SK-N-MC (cell line): ENCODE results near the gene GRIPAP1.

ENCODE experiments used
- DNase-seq: peaks from one replicate; pipeline ENCODE4 v3.0.0-alpha.2; 2011; ENCODE audit warnings: low read depth, low spot score
- H3K27ac ChIP-seq: fragments of 200-600 bp; sonication (generic); 2 replicates; pipeline ENCODE4 v1.5.1; 2016; ENCODE audit warnings: mixed run types
- H3K36me3 ChIP-seq: fragments of 200-600 bp; sonication (generic); 2 replicates; pipeline ENCODE4 v1.6.1; 2017; ENCODE audit warnings: antibody characterized with exemption, low read length, mixed read lengths; ENCODE audit not compliant: insufficient read depth
- H3K4me3 ChIP-seq: fragments of 200-600 bp; sonication (generic); 2 replicates; pipeline ENCODE4 v1.5.1; 2016
- H3K9ac ChIP-seq: fragments of 200-600 bp; sonication (generic); 2 replicates; pipeline ENCODE4 v1.8.0; 2017; ENCODE audit warnings: mixed run types, mixed read lengths; ENCODE audit not compliant: insufficient read length
- H3K9me3 ChIP-seq: fragments of 200-600 bp; sonication (generic); 2 replicates; pipeline ENCODE4 v1.6.1; 2017; ENCODE audit warnings: low read depth, mild to moderate bottlenecking, antibody characterized with exemption, low read length, moderate library complexity, mixed read lengths
- EZH2 ChIP-seq: fragments of 200-600 bp; sonication (generic); IDR thresholded peaks from one replicate; pipeline ENCODE4 v1.6.1; 2017; ENCODE audit warnings: antibody characterized with exemption
- FOXP2 ChIP-seq: optimal IDR thresholded peaks from 2 replicates; pipeline ENCODE3; 2011; ENCODE audit warnings: mild to moderate bottlenecking, moderate library complexity; ENCODE audit not compliant: insufficient read depth; ENCODE audit errors: extremely low read length, control extremely low read depth
- POLR2AphosphoS5 ChIP-seq: IDR thresholded peaks from 2 replicates; pipeline ENCODE4 v1.6.1; 2012; ENCODE audit warnings: mild to moderate bottlenecking, low read depth, low read length, borderline replicate concordance

GRIPAP1 gene

DNA sequence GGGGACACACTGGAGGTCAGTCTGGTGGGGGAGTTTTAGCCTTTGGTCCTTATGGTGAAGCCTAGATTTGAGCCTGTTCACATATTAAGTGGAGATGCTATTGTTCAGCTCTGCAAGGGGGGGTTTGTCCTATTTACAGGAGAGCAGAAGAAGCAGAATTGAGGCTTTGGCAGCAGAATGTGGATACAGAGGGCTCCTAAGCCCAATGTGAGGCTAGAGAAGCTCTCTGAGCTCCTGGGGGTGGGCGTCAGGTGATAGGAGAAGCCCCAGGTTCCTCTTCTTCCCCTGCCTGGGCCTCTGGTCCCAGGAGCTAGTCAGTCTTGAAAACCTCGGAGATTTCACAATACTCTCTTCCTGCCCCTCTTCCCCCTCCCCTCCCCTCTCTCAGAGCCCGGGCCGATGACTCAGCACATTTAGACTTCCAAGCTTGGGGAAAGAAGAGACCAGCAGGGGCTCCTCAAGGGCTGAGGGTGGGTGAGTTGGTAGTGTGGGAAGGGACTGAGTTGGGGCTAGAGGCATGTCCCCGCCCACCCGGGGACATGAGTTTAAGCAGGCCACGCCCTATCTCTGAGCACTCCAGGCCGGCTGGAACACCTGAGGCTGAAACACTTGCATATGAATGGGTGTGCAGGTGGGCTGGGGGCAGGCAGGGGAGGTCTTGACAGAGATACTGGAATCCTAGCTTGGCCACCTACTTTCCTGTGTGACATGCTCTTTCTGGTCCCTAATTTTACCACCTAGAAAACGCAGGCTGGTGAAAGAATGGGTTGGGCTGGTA is 37.7 kb upstream of the GRIPAP1 start:
- peak overlapping the region; percentile 45 for H3K9ac ChIP-seq
- TF ChIP-seq POLR2AphosphoS5 (peak; percentile 52; the same call in 1 of the 2 replicates), FOXP2 (no peak)
- peaks cover 28% of the 10 kb centered on the region for H3K36me3 ChIP-seq
- peak overlapping the region; percentile 81 for H3K4me3 ChIP-seq
- H3K27ac ChIP-seq, result peak overlapping the region; percentile 89
- DNase-seq, result peak; percentile 84
- no peaks in the 10 kb centered on the region for H3K9me3 ChIP-seq

DNA sequence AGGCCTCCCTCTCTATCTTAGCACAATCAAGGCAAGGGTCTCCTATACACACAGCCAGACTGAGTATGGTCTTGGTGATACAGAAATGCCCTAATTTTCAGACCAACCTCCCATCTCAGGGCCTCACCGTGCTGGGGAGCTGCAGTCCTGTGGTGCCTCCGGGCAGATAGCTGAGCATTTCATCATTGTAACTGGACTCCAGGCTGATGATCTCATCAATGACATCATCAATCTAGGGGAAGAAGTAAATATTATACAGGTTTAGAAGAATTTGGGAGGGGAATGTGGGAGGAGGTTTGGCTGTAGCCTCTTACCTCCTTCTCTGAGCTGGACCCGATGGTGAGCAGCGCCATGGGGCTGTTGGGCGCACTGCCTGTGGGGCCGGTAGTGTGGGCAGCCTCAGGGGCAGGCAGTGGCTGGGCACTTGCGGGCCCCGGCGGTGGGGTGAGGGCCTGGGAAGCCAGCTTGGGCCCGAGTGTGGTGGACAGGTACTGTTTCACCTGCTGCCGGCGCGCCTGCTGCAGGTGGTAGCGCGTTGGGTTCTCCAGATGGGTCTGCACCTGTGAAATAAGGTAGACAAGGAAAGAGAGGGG is 35.9 kb upstream of the GRIPAP1 start:
- Histone ChIP-seq H3K9me3 (no peaks in the 10 kb centered on the region), H3K9ac (no peak overlapping the region), H3K27ac (no peak overlapping the region), H3K36me3 (peaks cover 45% of the 10 kb centered on the region), H3K4me3 (no peak overlapping the region)
- DNase-seq, result no peak
- no peak for TF ChIP-seq FOXP2
- no peak for TF ChIP-seq EZH2
- TF ChIP-seq POLR2AphosphoS5, result no peak

DNA sequence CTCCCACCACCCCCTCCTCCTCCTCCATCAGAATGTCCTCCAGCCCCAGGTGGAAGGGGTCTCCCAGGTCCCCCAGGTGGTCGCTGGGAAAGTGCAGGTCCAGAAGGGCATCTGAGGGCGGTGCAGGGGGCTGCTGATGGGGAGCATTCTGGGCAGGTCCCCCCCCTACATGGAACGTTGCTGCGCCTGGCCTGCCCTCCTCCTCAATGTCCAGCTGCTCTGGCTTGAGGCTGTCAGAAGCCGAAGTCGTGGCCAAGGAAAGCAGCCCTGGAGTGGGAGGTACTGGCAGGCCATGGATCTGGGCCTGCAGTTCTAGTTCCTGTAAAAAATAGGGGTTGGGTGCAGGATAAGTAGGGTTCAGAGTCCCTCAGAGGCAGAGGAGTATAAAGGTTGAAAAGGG is 28.2 kb upstream of the GRIPAP1 start:
- Histone ChIP-seq H3K36me3 (peaks cover 20% of the 10 kb centered on the region; the same call in 1 of the 2 replicates), H3K9me3 (no peaks in the 10 kb centered on the region), H3K4me3 (no peak overlapping the region), H3K9ac (no peak overlapping the region), H3K27ac (no peak overlapping the region)
- DNase-seq, result no peak
- TF ChIP-seq FOXP2, result no peak
- no peak for TF ChIP-seq EZH2
- TF ChIP-seq POLR2AphosphoS5, result no peak

DNA sequence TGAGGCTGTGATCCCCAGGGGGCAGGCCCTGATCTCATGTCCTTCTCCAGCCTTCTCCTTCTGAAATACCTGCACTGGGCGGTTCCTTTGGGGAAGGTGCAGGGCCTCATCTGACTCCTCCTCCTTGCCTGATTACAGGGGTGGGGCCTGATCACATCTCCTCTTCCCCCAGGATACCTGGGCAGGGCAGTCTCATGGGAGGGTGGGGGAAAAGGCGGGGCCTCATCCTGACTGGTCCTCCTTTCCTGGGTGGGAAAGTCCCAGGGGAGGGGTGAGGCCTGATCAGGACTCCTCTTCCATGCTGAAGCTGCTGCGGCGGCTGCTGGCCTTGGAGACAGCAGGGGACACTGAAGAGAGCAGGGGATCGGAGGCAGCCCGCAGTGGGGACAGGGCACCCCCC is 27.8 kb upstream of the GRIPAP1 start:
- H3K9me3 ChIP-seq, result no peaks in the 10 kb centered on the region

DNA sequence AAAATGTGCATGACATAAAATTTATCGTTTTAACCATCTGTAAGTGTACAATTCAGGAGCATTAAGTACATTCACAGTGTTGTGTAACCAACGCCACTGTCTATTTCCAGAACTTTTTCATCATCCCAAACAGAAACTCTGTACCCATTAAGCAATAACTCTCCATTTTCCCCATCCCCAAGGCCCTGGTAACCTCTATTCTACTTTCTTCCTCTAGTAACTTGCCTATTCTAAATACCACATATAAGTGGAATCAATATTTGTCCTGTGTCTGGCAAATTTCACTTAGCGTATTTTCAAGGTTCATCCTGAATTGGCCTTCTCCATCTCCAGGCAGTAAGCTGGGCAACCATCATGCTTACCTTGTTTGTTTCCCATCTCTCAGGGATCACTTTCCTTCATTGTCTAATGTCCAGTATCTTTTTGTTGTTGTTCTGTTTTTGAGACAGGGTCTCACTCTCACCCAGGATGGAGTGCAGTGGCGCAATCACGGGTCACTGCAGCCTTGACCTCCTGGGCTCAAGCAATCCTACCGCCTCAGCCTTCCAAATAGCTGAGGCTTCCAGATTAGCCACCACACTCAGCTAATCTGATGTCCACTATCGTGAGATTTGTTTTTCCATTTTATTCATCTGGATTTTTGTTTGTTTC is 17.7 kb upstream of the GRIPAP1 start:
- Histone ChIP-seq H3K27ac (no peak overlapping the region), H3K36me3 (no peaks in the 10 kb centered on the region), H3K4me3 (no peak overlapping the region), H3K9ac (no peak overlapping the region), H3K9me3 (no peaks in the 10 kb centered on the region)
- TF ChIP-seq EZH2 (no peak), FOXP2 (no peak), POLR2AphosphoS5 (no peak)
- DNase-seq, result no peak

More for the DNA sequence above, 27.8 kb upstream of the GRIPAP1 start:
- Histone ChIP-seq H3K36me3 (peaks cover 20% of the 10 kb centered on the region; the same call in 1 of the 2 replicates), H3K9ac (no peak overlapping the region), H3K27ac (no peak overlapping the region), H3K4me3 (no peak overlapping the region)
- TF ChIP-seq FOXP2 (no peak), EZH2 (no peak), POLR2AphosphoS5 (no peak)
- no peak for DNase-seq

DNA sequence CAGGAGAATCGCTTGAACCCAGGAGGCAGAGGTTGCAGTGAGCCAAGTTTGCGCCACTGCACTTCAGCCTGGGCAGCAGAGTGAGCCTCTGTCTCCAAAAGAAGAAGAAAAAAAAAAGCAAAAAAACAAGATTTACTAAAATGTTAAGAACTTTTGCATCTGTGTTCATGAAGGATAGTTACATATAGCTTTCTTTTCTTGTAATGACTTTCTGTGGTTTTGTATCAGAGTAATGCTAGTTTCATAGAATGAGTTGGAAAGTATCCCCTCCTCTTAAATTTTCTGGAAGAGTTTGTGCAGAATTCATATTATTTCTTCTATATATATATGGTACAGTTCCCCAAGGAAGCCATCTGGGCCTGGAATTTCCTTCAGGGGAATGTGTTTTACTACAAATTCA is 17.0 kb upstream of the GRIPAP1 start:
- no peaks in the 10 kb centered on the region for H3K9me3 ChIP-seq
- no peak for DNase-seq
- H3K4me3 ChIP-seq, result no peak overlapping the region
- no peak overlapping the region for H3K27ac ChIP-seq
- H3K9ac ChIP-seq, result no peak overlapping the region
- no peaks in the 10 kb centered on the region for H3K36me3 ChIP-seq
- TF ChIP-seq POLR2AphosphoS5 (no peak), EZH2 (no peak), FOXP2 (no peak)

DNA sequence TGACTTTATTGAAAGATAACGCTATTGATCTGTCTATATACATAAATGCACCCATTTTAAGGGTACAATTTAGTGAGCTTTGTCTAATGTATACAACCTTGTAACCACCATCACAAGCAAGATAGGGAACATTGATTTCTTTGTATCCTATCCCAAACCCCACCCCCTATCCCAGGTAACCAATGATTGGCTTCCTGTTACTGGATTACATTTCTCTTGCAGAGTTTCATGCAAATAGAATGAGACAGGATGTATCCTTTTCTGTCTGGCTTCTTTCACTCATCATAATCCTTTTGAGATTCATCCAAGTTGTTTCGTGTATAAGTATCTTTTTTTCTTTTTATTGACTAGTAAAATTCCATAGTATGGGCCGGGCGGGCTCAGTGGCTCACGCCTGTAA is 1.6 kb upstream of the GRIPAP1 start:
- TF ChIP-seq POLR2AphosphoS5, result no peak
- no peak for TF ChIP-seq EZH2
- no peak for TF ChIP-seq FOXP2
- Histone ChIP-seq H3K9me3 (no peaks in the 10 kb centered on the region), H3K9ac (no peak overlapping the region), H3K36me3 (no peaks in the 10 kb centered on the region; the same call in 1 of the 2 replicates), H3K27ac (no peak overlapping the region), H3K4me3 (no peak overlapping the region)
- no peak for DNase-seq

DNA sequence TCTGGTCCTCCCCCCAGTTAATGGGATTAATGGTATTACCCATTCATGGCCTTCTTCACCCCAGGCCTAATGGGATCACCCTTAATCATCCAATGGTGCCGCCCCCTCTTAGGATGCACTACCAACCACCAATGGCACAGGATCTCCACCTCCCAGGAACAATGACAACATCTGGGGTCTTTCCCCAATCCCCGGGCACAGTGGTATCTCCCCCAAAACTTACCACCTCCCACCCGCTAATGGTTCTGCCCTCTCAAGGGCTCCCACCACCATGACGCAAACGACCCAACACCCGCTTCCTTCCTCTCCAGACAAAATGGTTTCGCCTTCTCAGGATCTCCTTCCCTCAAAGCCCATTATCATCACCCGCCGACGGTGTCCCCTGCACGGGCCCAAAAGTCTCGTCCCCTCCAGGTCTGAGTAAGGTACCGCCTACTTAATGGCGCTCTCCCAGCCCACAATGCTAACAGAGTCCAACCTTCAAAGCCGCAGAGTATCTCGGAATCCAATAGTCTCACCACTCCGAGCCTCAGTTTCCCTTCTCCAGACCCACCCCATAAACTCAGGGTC is 458 bp downstream of the GRIPAP1 start:
- TF ChIP-seq FOXP2 (no peak), EZH2 (no peak), POLR2AphosphoS5 (no peak)
- no peak for DNase-seq
- Histone ChIP-seq H3K27ac (peak overlapping the region; percentile 96), H3K9me3 (no peaks in the 10 kb centered on the region), H3K9ac (peak overlapping the region; percentile 90), H3K4me3 (peak overlapping the region; percentile 89), H3K36me3 (no peaks in the 10 kb centered on the region; the same call in 1 of the 2 replicates)

DNA sequence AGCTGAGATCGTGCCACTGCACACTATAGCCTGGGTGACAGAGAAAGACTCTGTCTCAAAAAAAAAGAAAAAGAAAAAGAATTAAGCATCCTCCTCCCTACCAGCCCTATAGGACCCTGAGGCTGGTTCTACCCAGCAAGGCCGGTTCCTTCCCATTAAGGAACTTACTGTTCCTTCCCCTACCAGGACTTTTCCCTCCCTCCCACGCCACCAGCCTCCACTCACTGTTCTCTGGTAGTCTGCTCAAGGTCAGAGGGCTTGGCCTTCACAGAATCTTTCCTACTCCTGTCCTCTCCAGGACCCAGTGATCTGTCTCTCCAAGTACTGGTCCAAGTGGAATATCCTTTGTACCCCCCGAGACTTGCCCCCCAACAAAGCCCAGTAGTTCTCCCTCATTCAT is 1.4 kb downstream of the GRIPAP1 start:
- TF ChIP-seq EZH2, result no peak
- no peak for TF ChIP-seq POLR2AphosphoS5
- no peak for TF ChIP-seq FOXP2
- H3K4me3 ChIP-seq, result no peak overlapping the region

More for the DNA sequence above, 1.4 kb downstream of the GRIPAP1 start:
- H3K9ac ChIP-seq, result no peak overlapping the region
- H3K9me3 ChIP-seq, result no peaks in the 10 kb centered on the region
- H3K27ac ChIP-seq, result no peak overlapping the region
- no peaks in the 10 kb centered on the region; the same call in 1 of the 2 replicates for H3K36me3 ChIP-seq
- DNase-seq, result no peak
